SU-DHL-6 (cell line): ENCODE results near the gene ERCC8.

Experiments
- H2AFZ ChIP-seq: fragments of 200-600 bp; sonication (generic); 2 replicates; pipeline ENCODE4 v1.6.1; 2014; ENCODE audit warnings: low read depth, mild to moderate bottlenecking, moderate library complexity, mixed read lengths, antibody characterized with exemption, low read length; ENCODE audit not compliant: severe bottlenecking
- H3F3A ChIP-seq: fragments of 200-600 bp; shearing (Covaris generic); 2 replicates; pipeline ENCODE4 v1.6.0; 2016; ENCODE audit warnings: antibody characterized with exemption, mild to moderate bottlenecking; ENCODE audit not compliant: insufficient read depth
- H3K27ac ChIP-seq: fragments of 200-600 bp; sonication (generic); 2 replicates; pipeline ENCODE4 v1.5.1; 2016; ENCODE audit warnings: low read depth, mild to moderate bottlenecking, low read length, moderate library complexity, mixed read lengths
- H3K27me3 ChIP-seq: fragments of 200-600 bp; sonication (generic), shearing (Covaris generic); 2 replicates; pipeline ENCODE4 v1.6.0; 2014; ENCODE audit warnings: mild to moderate bottlenecking, low read length
- H3K36me3 ChIP-seq: fragments of 200-600 bp; sonication (generic); 2 replicates; pipeline ENCODE4 v1.6.1; 2014; ENCODE audit warnings: mild to moderate bottlenecking, low read length, mixed read lengths
- H3K4me2 ChIP-seq: fragments of 300-600, 200-600 bp; shearing (Covaris generic), sonication (generic); 2 replicates; pipeline ENCODE4 v1.6.0; 2014; ENCODE audit warnings: low read length, low read depth, mild to moderate bottlenecking; ENCODE audit not compliant: poor library complexity, severe bottlenecking
- H3K4me3 ChIP-seq: fragments of 200-600 bp; sonication (generic); 2 replicates; pipeline ENCODE4 v1.5.1; 2014; ENCODE audit warnings: antibody characterized with exemption, low read length, mild to moderate bottlenecking, mixed read lengths; ENCODE audit not compliant: insufficient read depth, poor library complexity, severe bottlenecking
- H3K79me2 ChIP-seq: fragments of 200-600 bp; sonication (generic); 2 replicates; pipeline ENCODE4 v1.6.1; 2014; ENCODE audit warnings: mild to moderate bottlenecking, low read length, moderate library complexity; ENCODE audit not compliant: insufficient read depth
- H3K9ac ChIP-seq: fragments of 200-600 bp; sonication (generic); 2 replicates; pipeline ENCODE4 v1.7.0; 2014; ENCODE audit warnings: mild to moderate bottlenecking, low read length
- H3K9me2 ChIP-seq: fragments of 200-600 bp; sonication (generic); replicated peaks from 2 replicates; pipeline ENCODE4 v1.6.1; 2014; ENCODE audit warnings: low read length; ENCODE audit not compliant: insufficient read depth
- H3K9me3 ChIP-seq: fragments of 200-600 bp; sonication (generic); 2 replicates; pipeline ENCODE4 v1.6.1; 2014; ENCODE audit warnings: low read length, mixed read lengths; ENCODE audit not compliant: insufficient read depth
- H4K20me1 ChIP-seq: fragments of 200-600 bp; sonication (generic); 2 replicates; pipeline ENCODE4 v1.6.1; 2014; ENCODE audit warnings: low read depth, mild to moderate bottlenecking, antibody characterized with exemption, low read length, moderate library complexity, mixed read lengths
- EZH2phosphoT487 ChIP-seq: fragments of 200-600 bp; sonication (generic), shearing (Covaris generic); conservative IDR thresholded peaks from 2 replicates; pipeline ENCODE4 v1.6.1; 2018; ENCODE audit warnings: mild to moderate bottlenecking, antibody characterized with exemption, low read length, moderate library complexity, mixed read lengths
- TF ChIP-seq, protein P1 (sequence below): fragments of 200-600 bp; sonication (generic); IDR thresholded peaks from one replicate; pipeline ENCODE4 v1.5.1; 2017; ENCODE audit warnings: antibody characterized with exemption, mild to moderate bottlenecking, low read length, moderate library complexity; ENCODE audit not compliant: insufficient read depth, poor library complexity, severe bottlenecking

Gene ERCC8

DNA sequence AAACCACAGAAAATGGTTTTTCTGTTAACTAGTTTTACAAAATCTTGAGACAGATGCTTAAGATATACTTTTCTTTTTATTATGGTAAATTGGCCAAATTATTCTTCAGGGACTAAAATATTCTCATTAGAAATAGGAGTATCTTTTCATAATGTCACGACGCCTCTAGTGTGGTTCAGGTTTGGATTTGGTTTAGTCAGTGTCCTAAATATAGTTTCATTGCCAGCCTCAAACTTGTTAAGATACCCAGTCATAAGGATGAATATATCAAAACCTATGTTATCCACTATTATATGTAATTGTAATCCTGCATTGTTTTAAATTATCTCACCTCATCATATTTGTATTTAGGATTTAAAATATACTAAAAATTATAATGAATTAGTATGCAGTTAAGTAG, 13.8 kb upstream of the ERCC8 start:
- no peak overlapping the region for H3K27ac ChIP-seq
- no peak overlapping the region for H3K9ac ChIP-seq
- H3K9me2 ChIP-seq: no peaks in the 10 kb centered on the region
- H3K4me3 ChIP-seq: no peak overlapping the region
- no peaks in the 10 kb centered on the region for H3K27me3 ChIP-seq
- H3K9me3 ChIP-seq: peaks cover 7% of the 10 kb centered on the region; the same call in 1 of the 2 replicates
- H3K4me2 ChIP-seq: no peak overlapping the region
- H3K36me3 ChIP-seq: 0 out of 2 replicates have a peak, but pooled peaks cover 3% of the 10 kb centered on the region
- no peak overlapping the region for H2AFZ ChIP-seq
- no peaks in the 10 kb centered on the region; the same call in 1 of the 2 replicates for H4K20me1 ChIP-seq
- H3F3A ChIP-seq: peaks cover 8% of the 10 kb centered on the region; the same call in 1 of the 2 replicates
- peaks cover 45% of the 10 kb centered on the region; the same call in 1 of the 2 replicates for H3K79me2 ChIP-seq
- no peak for TF ChIP-seq EZH2phosphoT487
- TF ChIP-seq, protein P1, sequence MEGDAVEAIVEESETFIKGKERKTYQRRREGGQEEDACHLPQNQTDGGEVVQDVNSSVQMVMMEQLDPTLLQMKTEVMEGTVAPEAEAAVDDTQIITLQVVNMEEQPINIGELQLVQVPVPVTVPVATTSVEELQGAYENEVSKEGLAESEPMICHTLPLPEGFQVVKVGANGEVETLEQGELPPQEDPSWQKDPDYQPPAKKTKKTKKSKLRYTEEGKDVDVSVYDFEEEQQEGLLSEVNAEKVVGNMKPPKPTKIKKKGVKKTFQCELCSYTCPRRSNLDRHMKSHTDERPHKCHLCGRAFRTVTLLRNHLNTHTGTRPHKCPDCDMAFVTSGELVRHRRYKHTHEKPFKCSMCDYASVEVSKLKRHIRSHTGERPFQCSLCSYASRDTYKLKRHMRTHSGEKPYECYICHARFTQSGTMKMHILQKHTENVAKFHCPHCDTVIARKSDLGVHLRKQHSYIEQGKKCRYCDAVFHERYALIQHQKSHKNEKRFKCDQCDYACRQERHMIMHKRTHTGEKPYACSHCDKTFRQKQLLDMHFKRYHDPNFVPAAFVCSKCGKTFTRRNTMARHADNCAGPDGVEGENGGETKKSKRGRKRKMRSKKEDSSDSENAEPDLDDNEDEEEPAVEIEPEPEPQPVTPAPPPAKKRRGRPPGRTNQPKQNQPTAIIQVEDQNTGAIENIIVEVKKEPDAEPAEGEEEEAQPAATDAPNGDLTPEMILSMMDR: no peak

DNA sequence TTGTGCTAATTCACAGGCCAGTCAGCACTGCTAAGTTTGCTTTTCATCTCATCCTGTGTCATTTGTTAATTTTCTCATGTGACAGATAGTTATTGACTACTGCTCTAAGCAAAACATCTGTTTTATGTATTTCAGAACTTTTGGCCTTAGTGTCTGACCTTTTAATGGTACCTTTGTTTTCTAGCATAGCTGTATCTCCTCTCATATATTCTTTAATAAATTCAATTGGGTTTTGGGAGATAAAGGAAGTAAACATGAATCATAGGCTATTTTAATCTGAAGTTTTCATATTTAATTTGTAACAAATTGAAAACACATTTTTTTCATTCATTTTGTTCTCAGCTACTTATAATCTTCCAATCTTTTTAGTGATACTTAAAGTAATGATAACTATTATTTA, 13.2 kb upstream of the ERCC8 start:
- no peak overlapping the region for H3K4me2 ChIP-seq
- H3K9me2 ChIP-seq: no peaks in the 10 kb centered on the region
- H3K27ac ChIP-seq: no peak overlapping the region
- no peak for TF ChIP-seq EZH2phosphoT487
- TF ChIP-seq, protein P1: no peak
- peaks cover 51% of the 10 kb centered on the region for H3K79me2 ChIP-seq
- H3K9ac ChIP-seq: no peak overlapping the region
- 0 out of 2 replicates have a peak, but pooled peaks cover 3% of the 10 kb centered on the region for H3K36me3 ChIP-seq
- no peak overlapping the region for H2AFZ ChIP-seq
- no peaks in the 10 kb centered on the region for H3K27me3 ChIP-seq
- peaks cover 8% of the 10 kb centered on the region; the same call in 1 of the 2 replicates for H3F3A ChIP-seq
- no peak overlapping the region for H3K4me3 ChIP-seq
- peaks cover 7% of the 10 kb centered on the region; the same call in 1 of the 2 replicates for H3K9me3 ChIP-seq
- H4K20me1 ChIP-seq: no peaks in the 10 kb centered on the region; the same call in 1 of the 2 replicates

DNA sequence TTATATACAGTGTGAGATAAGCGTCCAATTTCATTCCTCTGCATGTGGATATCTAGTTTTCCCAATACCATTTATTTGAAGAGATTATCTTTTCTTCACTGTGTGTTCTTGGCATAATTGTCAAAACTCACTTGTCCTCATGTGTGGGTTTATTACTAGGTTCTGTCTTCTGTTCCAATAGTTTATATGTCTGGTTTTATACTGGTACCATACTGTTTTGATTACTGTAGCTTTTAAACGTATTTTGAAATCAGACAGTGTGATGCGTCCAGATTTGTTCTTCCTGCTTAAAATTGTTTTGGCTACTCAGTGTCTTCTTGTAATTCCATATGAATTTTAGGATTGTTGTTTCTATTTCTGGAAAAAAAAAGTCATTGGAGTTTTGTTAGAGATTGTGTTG, 10.4 kb upstream of the ERCC8 start:
- Histone ChIP-seq H3K27ac (no peak overlapping the region), H3K4me3 (no peak overlapping the region), H3F3A (peaks cover 8% of the 10 kb centered on the region; the same call in 1 of the 2 replicates), H3K9me2 (no peaks in the 10 kb centered on the region), H3K79me2 (peaks cover 77% of the 10 kb centered on the region), H3K4me2 (no peak overlapping the region), H3K27me3 (no peaks in the 10 kb centered on the region), H2AFZ (no peak overlapping the region), H3K9me3 (peaks cover 7% of the 10 kb centered on the region; the same call in 1 of the 2 replicates), H4K20me1 (no peaks in the 10 kb centered on the region; the same call in 1 of the 2 replicates), H3K9ac (no peak overlapping the region), H3K36me3 (0 out of 2 replicates have a peak, but pooled peaks cover 3% of the 10 kb centered on the region)
- TF ChIP-seq EZH2phosphoT487: no peak
- TF ChIP-seq, protein P1: no peak
